ENCODE measurements around the gene SUCO. TPM values are rescaled to one million over a fixed set of nuclear protein-coding genes. Genes with fewer than 3 reads are reported as not detected.

Gene SUCO
- total RNA-seq, 1 experiment from 2014 or later = 37.4 TPM

GRCh38 chr1:172492421-172492820, 40.5 kb upstream of the SUCO start:
- ChIA-PET CTCF (no interaction called here), POLR2A (no interaction called here)
- ATAC-seq (no peak), DNase-seq (ENCODE audit: low spot score) (no peak)
- TF ChIP-seq, protein P1, sequence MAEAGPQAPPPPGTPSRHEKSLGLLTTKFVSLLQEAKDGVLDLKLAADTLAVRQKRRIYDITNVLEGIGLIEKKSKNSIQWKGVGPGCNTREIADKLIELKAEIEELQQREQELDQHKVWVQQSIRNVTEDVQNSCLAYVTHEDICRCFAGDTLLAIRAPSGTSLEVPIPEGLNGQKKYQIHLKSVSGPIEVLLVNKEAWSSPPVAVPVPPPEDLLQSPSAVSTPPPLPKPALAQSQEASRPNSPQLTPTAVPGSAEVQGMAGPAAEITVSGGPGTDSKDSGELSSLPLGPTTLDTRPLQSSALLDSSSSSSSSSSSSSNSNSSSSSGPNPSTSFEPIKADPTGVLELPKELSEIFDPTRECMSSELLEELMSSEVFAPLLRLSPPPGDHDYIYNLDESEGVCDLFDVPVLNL (CRISPR knock-in tag; IDR thresholded peaks at IDR 0.05; ENCODE audit: borderline replicate concordance, low read depth) = no peak
- TF ChIP-seq AR (CRISPR knock-in tag; IDR thresholded peaks at IDR 0.05) = no peak
- no peak for TF ChIP-seq ETV6 (CRISPR knock-in tag; IDR thresholded peaks at IDR 0.05)
- no peak for TF ChIP-seq ZNF512 (CRISPR knock-in tag; IDR thresholded peaks at IDR 0.05; ENCODE audit: borderline replicate concordance)
- TF ChIP-seq, protein P2, sequence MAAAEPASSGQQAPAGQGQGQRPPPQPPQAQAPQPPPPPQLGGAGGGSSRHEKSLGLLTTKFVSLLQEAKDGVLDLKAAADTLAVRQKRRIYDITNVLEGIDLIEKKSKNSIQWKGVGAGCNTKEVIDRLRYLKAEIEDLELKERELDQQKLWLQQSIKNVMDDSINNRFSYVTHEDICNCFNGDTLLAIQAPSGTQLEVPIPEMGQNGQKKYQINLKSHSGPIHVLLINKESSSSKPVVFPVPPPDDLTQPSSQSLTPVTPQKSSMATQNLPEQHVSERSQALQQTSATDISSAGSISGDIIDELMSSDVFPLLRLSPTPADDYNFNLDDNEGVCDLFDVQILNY (CRISPR knock-in tag; IDR thresholded peaks at IDR 0.05) = no peak
- TF ChIP-seq SP1 (CRISPR knock-in tag; conservative IDR thresholded peaks at IDR 0.05) = no peak
- TF ChIP-seq SMAD4 (CRISPR knock-in tag; IDR thresholded peaks at IDR 0.05) = no peak
- no peak for TF ChIP-seq RORB (CRISPR knock-in tag; IDR thresholded peaks at IDR 0.05)
- no peak for TF ChIP-seq TP53 (CRISPR knock-in tag; IDR thresholded peaks at IDR 0.05)
- no peak for TF ChIP-seq FOXP1 (CRISPR knock-in tag; IDR thresholded peaks at IDR 0.05; ENCODE audit: borderline replicate concordance)
- TF ChIP-seq PRRX2 (CRISPR knock-in tag; IDR thresholded peaks at IDR 0.05) = no peak
- no peak for TF ChIP-seq RELA (CRISPR knock-in tag; IDR thresholded peaks at IDR 0.05; ENCODE audit: borderline replicate concordance)
- TF ChIP-seq, protein P3, sequence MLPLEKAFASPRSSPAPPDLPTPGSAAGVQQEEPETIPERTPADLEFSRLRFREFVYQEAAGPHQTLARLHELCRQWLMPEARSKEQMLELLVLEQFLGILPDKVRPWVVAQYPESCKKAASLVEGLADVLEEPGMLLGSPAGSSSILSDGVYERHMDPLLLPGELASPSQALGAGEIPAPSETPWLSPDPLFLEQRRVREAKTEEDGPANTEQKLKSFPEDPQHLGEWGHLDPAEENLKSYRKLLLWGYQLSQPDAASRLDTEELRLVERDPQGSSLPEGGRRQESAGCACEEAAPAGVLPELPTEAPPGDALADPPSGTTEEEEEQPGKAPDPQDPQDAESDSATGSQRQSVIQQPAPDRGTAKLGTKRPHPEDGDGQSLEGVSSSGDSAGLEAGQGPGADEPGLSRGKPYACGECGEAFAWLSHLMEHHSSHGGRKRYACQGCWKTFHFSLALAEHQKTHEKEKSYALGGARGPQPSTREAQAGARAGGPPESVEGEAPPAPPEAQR (CRISPR knock-in tag; IDR thresholded peaks at IDR 0.05) = no peak
- no peak for TF ChIP-seq NFYB (CRISPR knock-in tag; conservative IDR thresholded peaks at IDR 0.05; ENCODE audit: low read depth)
- no peak for TF ChIP-seq ZNF281 (CRISPR knock-in tag; IDR thresholded peaks at IDR 0.05)
- Mint-ChIP-seq H3K36me3 (no peaks in the 10 kb centered on the region), H3K4me3 (no peak overlapping the region), H3K27me3 (ENCODE audit: low read depth) (peaks cover 6% of the 10 kb centered on the region), H3K4me1 (peaks cover 3% of the 10 kb centered on the region), H3K9me3 (no peaks in the 10 kb centered on the region), H3K27ac (no peak overlapping the region)

DNA sequence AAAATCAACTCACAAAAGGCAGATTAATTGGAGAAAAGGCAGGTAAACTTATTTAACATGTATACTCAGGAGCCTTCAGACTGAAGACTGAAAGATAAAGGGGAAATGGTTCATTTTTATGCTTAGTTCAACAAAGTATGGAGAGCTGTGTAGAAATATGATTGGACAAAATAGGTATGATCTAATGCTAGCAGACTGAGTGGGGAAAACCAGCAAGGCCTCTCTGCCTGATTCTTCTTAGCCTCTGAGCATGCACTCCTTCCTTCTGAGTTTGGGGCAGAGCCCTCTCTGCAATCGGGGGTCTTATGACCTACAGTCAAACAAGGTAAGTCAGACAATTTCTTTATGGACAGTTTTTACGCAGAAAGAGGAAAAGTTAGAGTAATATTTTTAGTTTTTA, 38.8 kb upstream of the SUCO start:
- Mint-ChIP-seq H3K27me3 (ENCODE audit: low read depth) (peaks cover 6% of the 10 kb centered on the region), H3K4me1 (peaks cover 3% of the 10 kb centered on the region), H3K4me3 (no peak overlapping the region), H3K36me3 (no peaks in the 10 kb centered on the region), H3K27ac (no peak overlapping the region), H3K9me3 (no peaks in the 10 kb centered on the region)
- DNase-seq (ENCODE audit: low spot score) = no peak
- ChIA-PET POLR2A (no interaction called here), CTCF (no interaction called here)
- ATAC-seq = no peak
- no peak for TF ChIP-seq NR1H2 (CRISPR knock-in tag; IDR thresholded peaks at IDR 0.05)
- TF ChIP-seq ERG (CRISPR knock-in tag; IDR thresholded peaks at IDR 0.05) = no peak
- TF ChIP-seq, protein P4, sequence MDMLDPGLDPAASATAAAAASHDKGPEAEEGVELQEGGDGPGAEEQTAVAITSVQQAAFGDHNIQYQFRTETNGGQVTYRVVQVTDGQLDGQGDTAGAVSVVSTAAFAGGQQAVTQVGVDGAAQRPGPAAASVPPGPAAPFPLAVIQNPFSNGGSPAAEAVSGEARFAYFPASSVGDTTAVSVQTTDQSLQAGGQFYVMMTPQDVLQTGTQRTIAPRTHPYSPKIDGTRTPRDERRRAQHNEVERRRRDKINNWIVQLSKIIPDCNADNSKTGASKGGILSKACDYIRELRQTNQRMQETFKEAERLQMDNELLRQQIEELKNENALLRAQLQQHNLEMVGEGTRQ (CRISPR knock-in tag; IDR thresholded peaks at IDR 0.05) = no peak
- TF ChIP-seq MYBL2 (CRISPR knock-in tag; IDR thresholded peaks at IDR 0.05) = no peak

Measured in WTC11 (cell line).